Brain microvascular endothelial cell (primary cell): ENCODE data around the gene BTG4.

Experiments
- DNase-seq: peaks from one replicate; pipeline ENCODE4 v3.0.0-alpha.2; 2020
- H3K27ac ChIP-seq: fragments of 250-450 bp; sonication (Bioruptor Pico); 2 replicates; pipeline ENCODE4 v1.5.1; 2020; ENCODE audit warnings: mild to moderate bottlenecking, moderate library complexity
- H3K27me3 ChIP-seq: fragments of 250-450 bp; sonication (Bioruptor Pico); replicated peaks from 2 replicates; pipeline ENCODE4 v1.5.1; 2020; ENCODE audit warnings: mild to moderate bottlenecking
- H3K36me3 ChIP-seq: fragments of 250-450 bp; sonication (Bioruptor Pico); replicated peaks from 2 replicates; pipeline ENCODE4 v1.5.1; 2020; ENCODE audit warnings: mild to moderate bottlenecking
- H3K4me3 ChIP-seq: 2 replicates; pipeline ENCODE4 v1.5.1; 2011; ENCODE audit warnings: low read depth, mild to moderate bottlenecking, control low read depth, low read length, moderate library complexity
- CTCF ChIP-seq: IDR thresholded peaks from 2 replicates; pipeline ENCODE4 v1.5.1; 2011; ENCODE audit warnings: low read depth, mild to moderate bottlenecking, moderate library complexity, low read length, control low read depth, inconsistent platforms; ENCODE audit errors: missing control alignments
- in situ Hi-C: cut with HindIII; loops from 2 replicates; pipeline ENCODE4 v1.10.0; 2017; ENCODE audit warnings: low sequenced_read_pairs, low pct_ligation_motif_present

Gene BTG4

GRCh38 chr11:111479666-111480065 is 32.5 kb downstream of the BTG4 start:
- no peak for TF ChIP-seq CTCF
- Histone ChIP-seq H3K27ac (no peak overlapping the region), H3K4me3 (no peak overlapping the region), H3K27me3 (no peaks in the 10 kb centered on the region), H3K36me3 (no peaks in the 10 kb centered on the region)
- in situ Hi-C loops = no loop called here
- DNase-seq = no peak

GRCh38 chr11:111477898-111478297 is 34.3 kb downstream of the BTG4 start:
- in situ Hi-C loops = no loop called here
- no peak for TF ChIP-seq CTCF
- no peak overlapping the region for H3K27ac ChIP-seq
- no peak overlapping the region for H3K4me3 ChIP-seq
- H3K27me3 ChIP-seq = no peaks in the 10 kb centered on the region
- DNase-seq = no peak
- no peaks in the 10 kb centered on the region for H3K36me3 ChIP-seq

GRCh38 chr11:111476956-111477355 is 35.2 kb downstream of the BTG4 start:
- H3K36me3 ChIP-seq = no peaks in the 10 kb centered on the region
- no peak overlapping the region for H3K27ac ChIP-seq
- H3K27me3 ChIP-seq = no peaks in the 10 kb centered on the region
- no peak for TF ChIP-seq CTCF
- H3K4me3 ChIP-seq = no peak overlapping the region
- no peak for DNase-seq
- in situ Hi-C loops = no loop called here

GRCh38 chr11:111476366-111476765 is 35.8 kb downstream of the BTG4 start:
- Histone ChIP-seq H3K27me3 (no peaks in the 10 kb centered on the region), H3K36me3 (no peaks in the 10 kb centered on the region), H3K27ac (no peak overlapping the region), H3K4me3 (no peak overlapping the region)
- no peak for DNase-seq
- in situ Hi-C loops = no loop called here
- no peak for TF ChIP-seq CTCF

- DNase-seq = no peak
- in situ Hi-C loops = no loop called here
- TF ChIP-seq CTCF = no peak
Observed at GRCh38 chr11:111474432-111474831, 37.8 kb downstream of the BTG4 start.

GRCh38 chr11:111472228-111472627 is 40.0 kb downstream of the BTG4 start:
- Histone ChIP-seq H3K36me3 (no peaks in the 10 kb centered on the region), H3K27ac (no peak overlapping the region), H3K27me3 (no peaks in the 10 kb centered on the region), H3K4me3 (no peak overlapping the region)
- TF ChIP-seq CTCF = no peak
- no peak for DNase-seq
- in situ Hi-C loops = no loop called here

More at GRCh38 chr11:111474432-111474831, 37.8 kb downstream of the BTG4 start:
- no peak overlapping the region for H3K27ac ChIP-seq
- H3K27me3 ChIP-seq = no peaks in the 10 kb centered on the region
- H3K4me3 ChIP-seq = no peak overlapping the region
- H3K36me3 ChIP-seq = no peaks in the 10 kb centered on the region
